Retinal pigment epithelial cell (primary cell): ENCODE data around the gene RPL31.

Experiments
- DNase-seq: peaks from one replicate; pipeline ENCODE4 v3.0.0-alpha.2; 2010; ENCODE audit warnings: low read depth
- H3K4me3 ChIP-seq: 2 replicates; pipeline ENCODE4 v1.5.1; 2011; ENCODE audit warnings: mild to moderate bottlenecking, low read length, control low read depth, moderate library complexity
- TF ChIP-seq, protein P1 (sequence below): conservative IDR thresholded peaks from 2 replicates; pipeline ENCODE4 v1.5.1; 2011; ENCODE audit warnings: low read depth, low read length, control low read depth, inconsistent platforms

Gene RPL31

DNA sequence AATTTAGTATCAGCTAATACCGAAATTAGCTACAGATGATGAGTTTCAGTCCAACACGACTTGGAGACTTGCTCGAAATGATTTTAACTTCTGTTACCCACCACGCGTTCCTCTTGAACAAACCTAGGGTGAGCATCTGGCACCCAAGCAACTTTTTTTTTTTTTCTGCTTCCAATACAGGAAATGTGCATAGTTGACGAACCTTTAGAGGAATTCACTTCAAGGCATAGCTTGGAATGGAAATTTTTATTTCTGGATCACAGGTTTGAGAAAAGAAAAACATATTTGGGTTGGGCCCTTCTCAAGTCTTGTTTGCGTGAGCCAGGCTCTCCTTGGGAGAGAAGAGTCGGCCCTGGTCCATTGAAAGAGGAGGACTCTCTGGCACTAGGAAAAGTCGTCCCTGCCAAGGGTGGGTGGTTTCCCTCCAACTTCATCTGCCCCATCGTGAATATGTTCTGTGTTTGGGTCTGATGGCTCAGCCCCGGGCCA lies 37.4 kb upstream of the RPL31 start:
- no peak overlapping the region for H3K4me3 ChIP-seq
- DNase-seq: no peak
- TF ChIP-seq, protein P1, sequence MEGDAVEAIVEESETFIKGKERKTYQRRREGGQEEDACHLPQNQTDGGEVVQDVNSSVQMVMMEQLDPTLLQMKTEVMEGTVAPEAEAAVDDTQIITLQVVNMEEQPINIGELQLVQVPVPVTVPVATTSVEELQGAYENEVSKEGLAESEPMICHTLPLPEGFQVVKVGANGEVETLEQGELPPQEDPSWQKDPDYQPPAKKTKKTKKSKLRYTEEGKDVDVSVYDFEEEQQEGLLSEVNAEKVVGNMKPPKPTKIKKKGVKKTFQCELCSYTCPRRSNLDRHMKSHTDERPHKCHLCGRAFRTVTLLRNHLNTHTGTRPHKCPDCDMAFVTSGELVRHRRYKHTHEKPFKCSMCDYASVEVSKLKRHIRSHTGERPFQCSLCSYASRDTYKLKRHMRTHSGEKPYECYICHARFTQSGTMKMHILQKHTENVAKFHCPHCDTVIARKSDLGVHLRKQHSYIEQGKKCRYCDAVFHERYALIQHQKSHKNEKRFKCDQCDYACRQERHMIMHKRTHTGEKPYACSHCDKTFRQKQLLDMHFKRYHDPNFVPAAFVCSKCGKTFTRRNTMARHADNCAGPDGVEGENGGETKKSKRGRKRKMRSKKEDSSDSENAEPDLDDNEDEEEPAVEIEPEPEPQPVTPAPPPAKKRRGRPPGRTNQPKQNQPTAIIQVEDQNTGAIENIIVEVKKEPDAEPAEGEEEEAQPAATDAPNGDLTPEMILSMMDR: no peak

DNA sequence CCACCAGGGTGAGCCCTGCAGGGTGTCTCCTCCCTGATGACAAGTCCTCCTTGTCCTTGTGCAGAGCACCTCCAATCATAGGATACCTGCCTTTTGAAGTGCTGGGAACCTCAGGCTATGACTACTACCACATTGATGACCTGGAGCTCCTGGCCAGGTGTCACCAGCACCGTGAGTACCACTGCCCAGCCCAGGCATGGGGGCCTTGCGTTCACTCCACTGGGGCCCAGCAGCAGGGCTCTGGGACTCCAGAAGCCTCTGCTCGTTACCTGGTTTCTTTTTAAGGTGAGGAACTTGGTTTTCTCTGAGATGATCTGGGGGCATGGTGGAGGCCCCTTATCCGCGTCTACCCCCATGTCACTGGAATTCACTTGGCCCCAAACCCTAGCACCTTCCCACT lies 36.5 kb upstream of the RPL31 start:
- TF ChIP-seq, protein P1: no peak
- no peak overlapping the region for H3K4me3 ChIP-seq
- DNase-seq: no peak

DNA sequence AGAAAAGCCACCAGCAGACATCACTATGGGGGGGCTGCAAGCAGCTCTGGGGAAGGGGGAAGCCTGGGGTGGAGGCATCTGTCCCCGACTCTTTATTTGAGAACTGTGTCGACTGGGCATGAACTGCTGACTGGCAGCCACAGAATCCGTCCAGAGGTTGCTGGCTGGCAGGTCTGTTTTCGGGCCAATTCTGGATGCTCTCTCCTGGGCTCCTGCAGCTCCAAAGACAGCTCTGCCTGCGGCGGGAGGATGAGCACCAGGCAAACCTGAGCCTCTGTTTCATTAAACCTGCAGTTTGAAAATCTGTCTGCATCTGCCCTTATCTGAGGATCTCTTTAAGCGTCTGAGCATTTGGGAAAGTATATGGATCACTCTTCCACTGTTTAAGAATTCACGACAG lies 34.4 kb upstream of the RPL31 start:
- DNase-seq: no peak
- TF ChIP-seq, protein P1: no peak
- no peak overlapping the region for H3K4me3 ChIP-seq

DNA sequence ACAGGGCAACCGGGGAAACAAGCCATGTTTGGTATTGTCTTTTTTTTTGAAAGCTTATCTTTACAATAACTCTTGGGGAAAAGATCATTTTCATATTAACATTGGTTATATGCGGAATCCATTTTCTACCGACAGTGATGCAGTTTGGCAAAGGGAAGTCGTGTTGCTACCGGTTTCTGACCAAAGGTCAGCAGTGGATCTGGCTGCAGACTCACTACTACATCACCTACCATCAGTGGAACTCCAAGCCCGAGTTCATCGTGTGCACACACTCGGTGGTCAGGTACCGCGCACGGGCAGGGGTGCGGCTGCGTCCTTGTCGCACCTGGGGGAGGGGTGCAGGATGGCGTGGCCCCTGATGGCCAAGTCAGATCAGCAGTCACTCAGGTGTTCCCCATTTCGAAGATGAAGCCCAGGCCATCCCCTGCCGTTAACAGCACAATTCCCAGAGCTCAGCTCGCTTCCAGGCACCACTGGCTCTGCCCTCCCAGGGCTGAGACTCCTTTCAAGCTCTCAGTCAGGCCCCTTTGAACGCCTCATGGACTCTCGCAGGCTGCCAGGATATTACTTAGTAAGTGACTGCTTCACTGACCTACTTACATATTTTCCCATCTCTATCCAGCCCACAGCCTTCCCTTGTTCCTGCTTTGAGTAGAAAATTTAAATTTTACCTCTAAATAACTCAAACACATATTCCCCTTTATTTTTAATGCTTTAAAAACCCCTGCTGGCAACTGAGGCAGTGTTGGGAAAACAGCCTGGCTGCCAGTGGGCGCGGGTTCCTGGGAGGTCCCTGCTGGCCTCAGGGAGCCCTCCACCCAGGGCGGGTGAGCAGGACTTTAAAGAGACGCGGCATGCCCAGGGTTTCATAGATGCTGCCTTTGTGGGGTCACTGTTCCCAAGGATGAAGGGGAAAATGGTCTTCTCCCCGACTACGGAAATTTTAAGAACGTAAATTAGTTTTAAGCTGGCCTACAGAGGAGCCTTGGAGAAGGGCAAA lies 33.6 kb upstream of the RPL31 start:
- TF ChIP-seq, protein P1: no peak

DNA sequence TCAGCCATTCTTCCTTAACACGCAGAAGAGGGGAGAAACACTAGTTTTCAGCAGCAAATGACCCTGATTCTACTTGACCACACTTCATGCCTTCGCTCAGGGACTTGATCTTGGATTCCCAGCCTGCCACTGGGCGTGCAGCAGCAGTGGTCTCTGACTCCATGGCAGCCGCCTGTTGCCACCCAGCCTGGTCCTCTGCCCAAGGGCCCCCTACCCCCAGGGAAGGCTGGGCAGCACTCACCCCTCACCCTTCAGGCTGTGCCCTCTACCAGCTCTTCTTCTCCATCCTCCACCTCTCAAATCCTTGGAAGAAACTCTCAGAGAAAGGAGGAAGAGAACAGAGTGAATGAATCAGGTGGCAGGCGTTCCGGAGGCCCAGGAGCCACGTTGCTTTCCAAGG lies 32.1 kb upstream of the RPL31 start:
- H3K4me3 ChIP-seq: no peak overlapping the region
- TF ChIP-seq, protein P1: no peak
- no peak for DNase-seq

More for the DNA sequence above, 33.6 kb upstream of the RPL31 start:
- H3K4me3 ChIP-seq: no peak overlapping the region
- no peak for DNase-seq

DNA sequence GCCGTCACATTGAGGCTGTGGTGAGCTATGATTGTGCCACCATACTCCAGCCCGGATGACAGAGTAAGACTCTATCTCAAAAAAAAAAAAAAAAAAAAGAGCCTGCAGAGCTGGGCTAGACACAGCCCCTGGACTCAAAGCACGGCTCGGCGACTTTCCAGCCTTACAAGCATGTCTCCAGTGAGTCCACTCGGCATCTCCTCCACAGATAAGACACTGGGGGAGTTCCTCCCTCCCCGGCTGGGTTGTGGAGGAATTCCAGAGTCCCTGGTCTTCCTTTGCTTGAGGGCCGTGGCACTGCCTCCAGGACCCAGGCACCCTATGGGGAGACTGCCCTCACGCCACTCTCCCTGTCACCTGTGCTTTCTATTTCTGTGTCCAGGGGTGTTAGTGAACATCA lies 30.9 kb upstream of the RPL31 start:
- TF ChIP-seq, protein P1: no peak
- DNase-seq: no peak

DNA sequence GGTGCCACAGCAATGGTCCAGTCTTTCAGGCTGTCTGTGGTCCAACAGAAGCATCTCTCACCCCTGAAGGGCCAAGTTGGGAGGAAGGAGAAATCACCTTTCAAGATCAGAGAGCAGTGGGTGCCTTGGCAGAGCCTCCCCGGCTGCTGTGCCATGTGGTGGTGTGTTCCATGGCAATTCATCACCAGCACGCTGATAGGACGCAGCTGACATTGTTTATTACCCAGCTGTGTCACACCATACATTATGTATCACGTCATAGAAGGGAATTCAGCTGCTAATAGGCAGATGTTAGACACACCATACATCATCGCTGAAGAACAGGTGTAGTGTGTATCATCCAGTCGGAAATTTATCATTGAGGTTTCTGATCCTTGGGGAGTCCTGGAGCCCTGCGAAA lies 29.6 kb upstream of the RPL31 start:
- H3K4me3 ChIP-seq: no peak overlapping the region
- DNase-seq: no peak
- TF ChIP-seq, protein P1: no peak

More for the DNA sequence above, 30.9 kb upstream of the RPL31 start:
- no peak overlapping the region for H3K4me3 ChIP-seq
